MCF 10A (cell line): ENCODE results near the gene EXOC3. TPM values are rescaled to one million over a fixed set of nuclear protein-coding genes. Genes with fewer than 3 reads are reported as not detected.

Experiments used
- BruUV-seq: library from RNA; stranded (reverse); fragments of 400-500 nt; replicated peaks from 2 replicates; lab custom pipeline; 2021; lab: Mats Ljungman, UMichigan
- CTCF ChIA-PET: fragments of 300-600 bp; sonication (Branson Sonifier 250); formaldehyde crosslinking; extraction: SDS; loops from one replicate; lab custom pipeline; 2021; ENCODE audit warnings: antibody characterized with exemption, inconsistent platforms; lab: Yijun Ruan, JAX
- POLR2A ChIA-PET: fragments of 300-600, 350-650 bp; sonication (Branson Sonifier 250); formaldehyde crosslinking; extraction: SDS; loops from one replicate; lab custom pipeline; 2020; ENCODE audit warnings: antibody characterized with exemption, inconsistent platforms; lab: Yijun Ruan, JAX
- DNase-seq: peaks from one replicate; pipeline ENCODE4 v3.0.0-alpha.2; 2018; ENCODE audit not compliant: unreplicated experiment
- H3K27ac Mint-ChIP-seq: one replicate; pipeline ENCODE4 v1.8.0; 2022; ENCODE audit warnings: mild to moderate bottlenecking, low read depth, mixed read lengths; ENCODE audit not compliant: unreplicated experiment
- H3K27me3 Mint-ChIP-seq: one replicate; pipeline ENCODE4 v1.8.0; 2022; ENCODE audit warnings: mixed read lengths; ENCODE audit not compliant: insufficient read depth, unreplicated experiment
- H3K36me3 Mint-ChIP-seq: one replicate; pipeline ENCODE4 v1.8.0; 2022; ENCODE audit warnings: mild to moderate bottlenecking, moderate library complexity, mixed read lengths; ENCODE audit not compliant: insufficient read depth, unreplicated experiment
- H3K4me1 Mint-ChIP-seq: one replicate; pipeline ENCODE4 v1.8.0; 2022; ENCODE audit warnings: mixed read lengths; ENCODE audit not compliant: insufficient read depth, unreplicated experiment
- H3K4me3 Mint-ChIP-seq: one replicate; pipeline ENCODE4 v1.8.0; 2022; ENCODE audit warnings: mild to moderate bottlenecking, moderate library complexity, mixed read lengths; ENCODE audit not compliant: unreplicated experiment
- H3K9me3 Mint-ChIP-seq: one replicate; pipeline ENCODE4 v1.8.0; 2022; ENCODE audit warnings: mixed read lengths; ENCODE audit not compliant: unreplicated experiment
- intact Hi-C: fragments of 100-400 bp; cut with micrococcal nuclease; formaldehyde crosslinking; loops from 2 replicates; pipeline ENCODE4 v1.14.1; 2022
- total RNA-seq: library from RNA; stranded (reverse); gene quantifications from 2 replicates; pipeline ENCODE4 v1.2.3, GENCODE V29; 2022
- TF ChIP-seq, protein P1 (sequence below): fragments of 200-600 bp; IDR thresholded peaks from one replicate; pipeline ENCODE4 v1.8.0; 2022; ENCODE audit warnings: antibody characterized with exemption, mild to moderate bottlenecking; ENCODE audit not compliant: unreplicated experiment

Gene EXOC3
- total RNA-seq, 1 experiment from 2014 or later = 44.1 TPM

DNA sequence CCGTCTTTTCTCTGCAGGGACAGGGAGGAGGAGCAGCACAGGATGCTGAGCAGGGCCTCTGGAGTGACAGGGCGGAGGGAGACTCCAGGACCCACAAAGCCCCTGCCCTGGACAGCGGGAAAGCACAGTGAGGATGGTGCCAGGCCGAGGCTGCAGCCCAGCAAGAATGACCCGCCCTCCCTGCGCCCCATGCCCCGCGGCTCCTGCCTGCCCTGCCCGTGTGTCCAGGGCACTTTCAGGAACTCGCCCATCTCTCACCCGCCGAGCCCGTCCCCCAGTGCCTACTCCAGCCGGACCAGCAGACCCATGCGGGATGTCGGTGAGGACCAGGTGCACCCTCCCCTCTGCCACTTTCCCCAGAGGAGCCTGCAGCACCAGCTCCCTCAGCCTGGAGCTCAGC is 9.1 kb upstream of the EXOC3 start:
- Mint-ChIP-seq H3K9me3 (no peaks in the 10 kb centered on the region), H3K36me3 (no peaks in the 10 kb centered on the region), H3K27me3 (no peaks in the 10 kb centered on the region), H3K4me1 (peaks cover 9% of the 10 kb centered on the region), H3K27ac (no peak overlapping the region), H3K4me3 (no peak overlapping the region)
- no peak for DNase-seq
- CTCF ChIA-PET = interaction anchor here (1.7 to 11.2 kb wide), 2 partner anchors 13 to 116 kb away, joined by 9 to 94 read pairs; partner anchors contain the start of gene AHRR
- no TSS peak for BruUV-seq
- POLR2A ChIA-PET = interaction anchor here (0.7 kb wide), 1 partner anchor 27 kb away, joined by 3 read pairs; no protein-coding TSS in a partner anchor
- intact Hi-C loops = no loop called here
- TF ChIP-seq, protein P1, sequence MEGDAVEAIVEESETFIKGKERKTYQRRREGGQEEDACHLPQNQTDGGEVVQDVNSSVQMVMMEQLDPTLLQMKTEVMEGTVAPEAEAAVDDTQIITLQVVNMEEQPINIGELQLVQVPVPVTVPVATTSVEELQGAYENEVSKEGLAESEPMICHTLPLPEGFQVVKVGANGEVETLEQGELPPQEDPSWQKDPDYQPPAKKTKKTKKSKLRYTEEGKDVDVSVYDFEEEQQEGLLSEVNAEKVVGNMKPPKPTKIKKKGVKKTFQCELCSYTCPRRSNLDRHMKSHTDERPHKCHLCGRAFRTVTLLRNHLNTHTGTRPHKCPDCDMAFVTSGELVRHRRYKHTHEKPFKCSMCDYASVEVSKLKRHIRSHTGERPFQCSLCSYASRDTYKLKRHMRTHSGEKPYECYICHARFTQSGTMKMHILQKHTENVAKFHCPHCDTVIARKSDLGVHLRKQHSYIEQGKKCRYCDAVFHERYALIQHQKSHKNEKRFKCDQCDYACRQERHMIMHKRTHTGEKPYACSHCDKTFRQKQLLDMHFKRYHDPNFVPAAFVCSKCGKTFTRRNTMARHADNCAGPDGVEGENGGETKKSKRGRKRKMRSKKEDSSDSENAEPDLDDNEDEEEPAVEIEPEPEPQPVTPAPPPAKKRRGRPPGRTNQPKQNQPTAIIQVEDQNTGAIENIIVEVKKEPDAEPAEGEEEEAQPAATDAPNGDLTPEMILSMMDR = no peak

DNA sequence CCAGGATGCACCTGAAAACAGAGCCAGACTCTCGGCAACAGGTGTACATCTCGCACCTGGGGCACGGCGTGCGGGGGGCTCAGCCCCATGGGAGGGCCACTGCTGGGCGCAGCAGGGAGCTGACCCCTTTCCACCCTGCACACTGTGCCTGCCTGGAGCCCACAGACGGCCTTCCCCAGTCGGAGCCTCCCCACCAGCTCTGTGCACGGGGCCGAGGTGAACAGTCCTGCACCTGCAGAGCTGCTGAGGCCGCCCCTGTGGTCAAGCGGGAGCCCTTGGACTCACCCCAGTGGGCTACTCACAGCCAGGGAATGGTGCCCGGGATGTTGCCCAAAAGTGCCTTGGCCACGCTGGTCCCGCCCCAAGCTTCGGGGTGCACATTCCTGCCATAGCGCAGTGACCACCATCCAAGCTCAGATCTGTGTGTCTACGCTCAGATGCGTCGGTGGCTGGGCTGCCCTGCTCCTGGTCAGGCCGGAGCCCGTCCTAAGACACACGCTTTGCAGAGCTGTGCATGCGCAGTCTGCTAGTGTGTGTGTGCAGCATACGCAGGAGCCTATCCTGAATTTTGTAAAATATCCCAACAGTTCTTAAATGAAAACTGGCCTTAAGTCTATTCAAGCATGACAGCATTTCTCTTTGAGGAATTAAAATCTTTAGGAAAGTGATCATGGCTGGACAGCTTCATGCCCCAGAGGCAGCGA is 8.4 kb upstream of the EXOC3 start:
- TF ChIP-seq, protein P1 = no peak
- BruUV-seq = no TSS peak
- Mint-ChIP-seq H3K9me3 (no peaks in the 10 kb centered on the region), H3K4me3 (no peak overlapping the region), H3K27ac (no peak overlapping the region), H3K36me3 (no peaks in the 10 kb centered on the region), H3K27me3 (no peaks in the 10 kb centered on the region), H3K4me1 (peaks cover 7% of the 10 kb centered on the region)
- CTCF ChIA-PET = interaction anchor here (0.6 to 11.2 kb wide), 3 partner anchors 12 to 441 kb away, joined by 4 to 94 read pairs (median 9); partner anchors contain the start of gene AHRR
- POLR2A ChIA-PET = no interaction called here
- no peak for DNase-seq
- intact Hi-C loops = no loop called here

GRCh38 chr5:435156-435790 is 7.7 kb upstream of the EXOC3 start:
- peaks cover under 1% of the 10 kb centered on the region for H3K4me1 Mint-ChIP-seq
- POLR2A ChIA-PET = no interaction called here

More at GRCh38 chr5:435156-435790, 7.7 kb upstream of the EXOC3 start:
- H3K9me3 Mint-ChIP-seq = no peaks in the 10 kb centered on the region
- CTCF ChIA-PET = interaction anchor here (0.5 to 11.2 kb wide), 6 partner anchors 10 to 127 kb away, joined by 3 to 94 read pairs (median 4); partner anchors contain the start of gene AHRR
- no peaks in the 10 kb centered on the region for H3K36me3 Mint-ChIP-seq
- H3K27ac Mint-ChIP-seq = no peak overlapping the region
- H3K27me3 Mint-ChIP-seq = no peaks in the 10 kb centered on the region
- H3K4me3 Mint-ChIP-seq = no peak overlapping the region
- no peak for DNase-seq
- TF ChIP-seq, protein P1 = no peak
- intact Hi-C loops = no loop called here
- no TSS peak for BruUV-seq
